ENCODE results near the gene CLPX. TPM values are rescaled to one million over a fixed set of nuclear protein-coding genes. Genes with fewer than 3 reads are reported as not detected.

The CLPX gene
- total and polyA plus RNA-seq, 9 of the 15 experiments (the other 6 are each of a cell fraction or from before 2014, with no cell fraction given), result 11.2 to 83.3 (median 51.3) TPM

GRCh38 chr15:65110676-65111292, 74.4 kb downstream of the CLPX start (continued):
- no peak for TF ChIP-seq ARID3B (CRISPR knock-in tag; IDR thresholded peaks at IDR 0.05; ENCODE audit: borderline replicate concordance)
- TF ChIP-seq HMG20A (CRISPR knock-in tag; conservative IDR thresholded peaks at IDR 0.05), result no peak
- TF ChIP-seq STAT6 (CRISPR knock-in tag; IDR thresholded peaks at IDR 0.05), result no peak
- no peak for TF ChIP-seq HMBOX1 (IDR thresholded peaks at IDR 0.05)
- TF ChIP-seq ATF1 (CRISPR knock-in tag; IDR thresholded peaks at IDR 0.05), result no peak
- peak; percentile 35; the same call in 1 of the 2 replicates for TF ChIP-seq ATF1 (tag; IDR thresholded peaks at IDR 0.05)
- no peak for TF ChIP-seq NBN (IDR thresholded peaks at IDR 0.05; ENCODE audit: low read depth)
- peak; percentile 40; the same call in 1 of the 2 replicates for TF ChIP-seq TEAD4 (IDR thresholded peaks at IDR 0.05; ENCODE audit: low read length)
- no peak for TF ChIP-seq TEAD4 (CRISPR knock-in tag; IDR thresholded peaks at IDR 0.05; ENCODE audit: borderline replicate concordance)
- TF ChIP-seq MEIS2 (IDR thresholded peaks at IDR 0.05; ENCODE audit: partially characterized antibody), result peak; percentile 87
- peak; percentile 40; the same call in 1 of the 2 replicates for TF ChIP-seq DPF2 (IDR thresholded peaks at IDR 0.05)
- no peak for TF ChIP-seq ZBTB8A (IDR thresholded peaks at IDR 0.05; ENCODE audit: partially characterized antibody)
- no peak for TF ChIP-seq ELF2 (CRISPR knock-in tag; IDR thresholded peaks at IDR 0.05)
- TF ChIP-seq SPI1 (IDR thresholded peaks at IDR 0.05; ENCODE audit: borderline replicate concordance, low read depth, low read length), result no peak
- TF ChIP-seq TCF3 (CRISPR knock-in tag; IDR thresholded peaks at IDR 0.05), result peak; percentile 72
- peak; percentile 55 for TF ChIP-seq TAL1 (IDR thresholded peaks at IDR 0.05)
- no peak for TF ChIP-seq DEAF1 (CRISPR knock-in tag; IDR thresholded peaks at IDR 0.05)
- no peak for TF ChIP-seq BDP1 (IDR thresholded peaks at IDR 0.05; ENCODE audit: insufficient read depth, insufficient read length)
- no peak for TF ChIP-seq HEY1 (CRISPR knock-in tag; IDR thresholded peaks at IDR 0.05; ENCODE audit: borderline replicate concordance)
- TF ChIP-seq DIDO1 (tag; IDR thresholded peaks at IDR 0.05; ENCODE audit: low read depth), result no peak
- no peak for TF ChIP-seq ZNF232 (CRISPR knock-in tag; IDR thresholded peaks at IDR 0.05)
- TF ChIP-seq THAP7 (CRISPR knock-in tag; IDR thresholded peaks at IDR 0.05), result no peak

Data from K562 (cell line).